Measurements from ENCODE around the gene FAM53B.

FAM53B gene

DNA sequence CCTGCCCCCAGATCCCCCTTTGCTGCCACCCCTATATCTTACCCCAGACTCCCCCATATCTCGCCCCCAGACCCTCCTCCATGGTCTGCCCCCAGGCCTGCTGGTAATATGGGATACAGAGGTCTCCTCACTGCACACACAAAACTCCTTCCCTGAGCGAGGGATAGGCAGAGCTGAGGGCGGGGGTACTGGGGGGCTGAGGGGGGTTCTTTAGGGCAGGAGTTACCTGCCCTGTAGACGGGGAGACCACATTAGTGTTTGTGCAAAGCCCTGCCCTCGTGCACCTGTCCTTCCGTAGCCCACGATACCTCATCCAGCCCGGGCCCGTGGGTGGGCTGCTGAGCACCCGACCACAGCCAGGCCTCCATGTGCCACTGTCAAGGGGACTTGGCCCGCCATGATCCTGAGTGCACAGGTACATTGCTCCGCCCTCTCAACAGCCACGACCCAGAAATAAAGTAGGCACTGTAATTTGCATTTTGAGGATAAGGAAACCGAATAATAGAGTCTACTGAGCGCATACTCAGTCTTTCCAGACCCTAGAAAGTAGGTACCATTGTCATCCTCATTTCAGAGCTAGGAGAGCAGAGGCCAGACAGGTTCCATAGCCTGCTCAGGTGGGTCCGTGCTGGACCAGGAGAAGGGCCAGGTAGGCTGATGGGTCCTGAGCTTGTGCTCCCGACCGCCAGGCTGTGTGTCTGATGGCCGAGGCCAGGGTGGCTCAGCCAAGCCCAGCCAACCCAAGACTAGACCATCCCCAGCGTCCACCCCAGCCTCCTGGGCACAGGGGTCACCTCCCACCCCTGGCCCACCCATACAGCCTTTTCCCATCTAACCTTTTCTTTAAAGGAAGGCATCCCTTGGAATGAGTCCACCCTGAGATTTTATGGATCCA lies 167.4 kb downstream of the FAM53B start:
- no peak for DNase-seq (ENCODE audit: low read depth in 2 of 2)

DNA sequence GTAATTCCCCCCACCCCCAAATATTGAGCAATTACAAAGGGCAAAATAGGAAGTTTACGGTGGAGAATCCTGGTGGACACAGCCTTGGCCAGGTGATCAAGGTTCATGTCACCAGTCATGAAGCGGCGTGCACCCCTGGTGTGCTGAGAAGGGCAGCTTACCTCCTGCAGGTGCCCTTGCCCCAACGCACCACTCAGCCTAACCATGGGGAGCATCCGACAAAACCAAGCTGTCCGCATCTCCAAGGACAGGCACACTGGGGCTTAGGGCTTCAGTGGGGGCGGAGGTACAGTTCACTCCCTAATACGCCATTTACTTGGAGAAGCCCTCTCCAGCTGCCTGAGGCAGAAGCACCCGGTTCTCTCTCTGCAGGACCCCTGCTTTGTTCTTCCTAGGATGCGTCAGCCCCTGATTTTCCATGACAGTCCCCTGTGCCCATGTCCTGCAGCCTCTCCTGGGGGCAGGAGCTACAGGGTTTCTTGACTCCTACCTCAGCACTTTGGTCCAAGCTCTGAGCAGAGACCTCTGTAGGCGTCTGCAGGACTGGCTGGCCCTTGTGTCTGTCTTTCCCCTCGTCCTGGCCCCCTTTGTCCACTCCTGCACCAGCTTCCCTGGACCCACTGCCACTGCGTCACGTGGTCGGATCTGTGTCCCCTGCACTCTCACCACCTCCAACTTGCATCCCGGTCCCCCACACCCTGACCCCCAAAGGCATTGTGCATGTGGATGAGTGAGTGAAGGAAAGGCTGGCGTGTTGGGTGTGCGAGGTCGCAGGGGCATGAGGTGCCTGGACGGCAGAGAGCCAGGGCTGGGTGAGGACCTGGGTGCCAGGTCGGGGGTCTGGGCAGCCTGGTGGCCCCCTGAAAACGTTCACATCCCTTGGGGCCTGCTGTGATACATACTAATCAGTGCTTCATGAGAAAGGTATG lies 168.8 kb downstream of the FAM53B start:
- DNase-seq (ENCODE audit: low read depth in 2 of 2): no peak

DNA sequence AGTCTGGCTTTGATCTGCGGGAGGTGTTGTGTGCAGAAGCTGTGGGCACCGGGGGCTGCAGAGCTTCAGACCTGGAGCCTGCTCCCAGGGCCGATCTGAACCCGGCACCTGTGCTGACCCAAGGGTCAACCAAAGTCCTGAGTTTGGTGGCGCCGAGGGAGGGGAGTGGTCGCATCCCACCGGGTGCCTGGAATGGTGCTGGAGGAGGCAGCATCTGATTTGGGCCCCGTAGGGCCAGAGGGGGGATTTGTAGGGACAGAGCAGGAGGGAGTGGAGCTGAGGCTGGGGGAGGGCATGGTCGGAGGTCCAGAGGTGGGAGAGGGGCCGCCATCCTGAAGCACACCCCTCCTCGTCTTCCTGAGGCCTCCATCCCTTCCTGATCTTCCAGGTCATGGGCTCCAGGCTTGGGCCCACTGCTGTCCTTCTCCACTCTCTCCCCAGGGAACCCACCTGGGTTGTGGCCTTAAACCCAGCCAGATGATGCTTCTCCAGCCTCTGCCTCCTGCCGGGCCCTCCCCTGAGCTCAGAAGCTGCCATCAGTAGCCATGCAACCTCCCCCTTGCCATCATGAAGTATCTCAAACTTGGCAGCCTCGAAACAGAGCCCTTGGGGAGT lies 169.6 kb downstream of the FAM53B start:
- no peak for DNase-seq (ENCODE audit: low read depth in 2 of 2)

DNA sequence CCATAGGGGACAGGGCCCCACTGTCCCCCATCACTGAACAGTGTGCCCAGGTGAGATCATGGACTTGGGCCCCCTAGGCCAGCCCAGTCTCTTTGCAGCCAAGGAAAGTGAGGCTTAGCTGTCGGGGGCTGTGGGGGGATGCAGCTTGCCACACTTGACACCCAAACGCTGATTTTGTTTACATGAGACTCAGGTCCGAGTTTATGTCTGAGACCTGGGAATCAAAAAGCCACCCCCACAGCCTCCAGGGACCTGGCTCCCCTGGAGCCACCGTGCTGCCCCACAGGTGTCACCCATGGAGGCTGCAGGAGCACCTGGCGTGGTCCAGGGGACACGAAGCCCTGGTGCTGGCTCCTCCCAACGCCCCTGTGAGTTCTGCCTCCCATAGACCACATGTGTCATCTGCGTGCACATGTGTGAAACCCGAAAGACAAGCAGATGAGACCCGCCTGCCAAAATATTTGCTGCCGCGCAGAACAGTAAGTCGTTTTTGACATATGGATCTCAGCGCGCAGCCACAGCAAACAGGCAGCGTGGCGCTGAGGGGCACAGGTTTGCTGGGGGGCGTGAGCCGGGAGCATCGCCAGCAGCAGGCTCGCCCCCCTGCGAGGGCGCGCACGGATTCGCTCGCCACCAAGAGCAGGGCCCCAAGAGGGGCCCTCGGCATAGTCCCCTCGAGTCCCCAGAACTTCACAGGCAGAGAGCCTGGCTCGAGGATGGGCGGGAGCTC lies 170.3 kb downstream of the FAM53B start:
- DNase-seq (ENCODE audit: low read depth in 2 of 2): no peak

DNA sequence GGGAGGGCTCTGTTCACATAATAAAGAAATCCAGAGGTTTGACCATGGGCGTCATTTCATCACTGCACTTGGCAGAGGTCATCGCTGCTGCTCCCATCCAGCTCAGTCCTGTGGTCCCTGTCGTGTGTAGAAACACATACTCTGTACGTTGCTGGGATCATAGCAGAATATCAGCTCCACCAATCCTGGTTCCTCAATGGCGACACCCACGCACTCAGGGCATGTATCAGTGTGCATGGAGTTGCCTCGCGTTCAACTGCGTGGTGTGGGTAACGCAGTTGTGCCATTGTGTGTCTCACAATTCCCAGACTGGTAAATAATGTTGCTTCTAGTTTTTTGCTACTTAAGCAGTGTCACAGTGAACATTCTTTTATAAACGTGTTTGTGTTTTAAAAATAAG lies 171.4 kb downstream of the FAM53B start:
- no peak for DNase-seq (ENCODE audit: low read depth in 2 of 2)

DNA sequence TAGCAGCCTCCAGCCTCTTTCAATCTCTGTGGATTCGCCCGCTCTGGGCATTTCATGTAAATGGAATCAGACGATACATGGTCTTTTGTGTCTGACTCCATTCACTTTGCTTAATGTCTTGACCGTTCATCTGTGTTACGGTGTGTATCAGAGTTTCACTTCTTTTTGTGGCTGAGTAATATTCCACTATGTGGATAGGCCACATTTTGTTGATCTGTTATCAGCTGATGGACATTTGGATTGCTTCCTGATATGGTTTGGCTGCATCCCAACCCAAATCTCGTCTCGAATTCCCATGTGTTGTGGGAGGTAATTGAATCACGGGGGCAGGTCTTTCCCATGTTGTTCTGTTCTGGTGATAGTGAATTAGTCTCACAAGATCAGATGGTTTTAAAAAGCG lies 173.5 kb downstream of the FAM53B start:
- DNase-seq (ENCODE audit: low read depth in 2 of 2): no peak

DNA sequence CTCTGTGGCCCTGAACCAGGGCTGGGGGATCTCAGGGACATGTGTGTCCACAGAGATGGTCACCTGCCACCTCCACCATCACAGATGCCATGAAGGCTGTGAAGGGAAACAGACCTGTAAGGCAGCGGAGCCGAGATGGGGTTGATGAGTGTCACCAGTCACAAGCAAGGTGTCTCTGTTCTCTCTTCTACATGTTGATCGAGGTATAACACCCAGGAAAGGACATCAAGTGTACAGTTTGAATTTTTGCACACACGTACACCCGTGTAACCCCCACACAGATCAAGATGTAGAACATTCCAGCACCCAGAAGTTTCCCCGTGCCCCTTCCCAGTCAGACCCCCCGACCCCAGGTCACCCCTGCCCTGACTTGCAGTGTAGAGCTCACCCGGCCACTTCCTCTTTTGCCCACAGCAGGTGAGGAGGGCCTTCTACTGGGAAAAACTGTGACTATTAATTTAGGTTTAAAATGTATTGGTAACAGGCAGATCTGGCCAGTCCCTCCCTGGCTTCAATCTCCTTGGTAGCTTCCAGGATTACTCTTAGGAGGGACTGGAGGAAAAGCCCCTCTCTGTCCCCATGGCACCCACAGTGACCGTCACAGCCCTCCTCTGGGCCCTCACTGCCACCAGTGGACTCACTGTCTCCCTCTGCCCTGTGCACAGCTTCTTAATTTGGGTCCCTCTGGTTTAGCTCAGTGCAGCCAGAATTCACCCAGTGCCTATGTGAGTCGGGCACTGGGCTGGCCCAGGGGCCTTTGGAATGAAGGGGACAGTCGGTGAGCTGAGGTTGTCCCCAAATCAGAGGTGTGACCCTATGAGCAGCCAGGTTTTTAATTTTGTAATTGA lies 174.3 kb downstream of the FAM53B start:
- DNase-seq (ENCODE audit: low read depth in 2 of 2): no peak

Data from stimulated activated CD8-positive, alpha-beta memory T cell treated with anti-CD3 and anti-CD28 coated beads, Interleukin-2, amount 100 ng/mL, for 48 hours (primary cell).